Activated CD4-positive, alpha-beta memory T cell treated with anti-CD3 and anti-CD28 coated beads for 36 hours (primary cell): ENCODE results near the gene IQGAP2. TPM values are rescaled to one million over a fixed set of nuclear protein-coding genes. Genes with fewer than 3 reads are reported as not detected.

Experiments used
- CTCF ChIA-PET: fragments of 350-600 bp; sonication (Branson Sonifier 250); formaldehyde crosslinking; loops from one replicate; lab custom pipeline; 2021; ENCODE audit warnings: antibody characterized with exemption, inconsistent platforms; lab: Charles Lee
- POLR2A ChIA-PET: fragments of 350-600 bp; sonication (Branson Sonifier 250); formaldehyde crosslinking; loops from one replicate; lab custom pipeline; 2021; ENCODE audit warnings: antibody characterized with exemption; lab: Charles Lee
- DNase-seq: peaks from one replicate; pipeline ENCODE4 v3.0.0-alpha.2; 2020
- H3K27ac Mint-ChIP-seq: one replicate; pipeline ENCODE4 v1.8.0; 2021; ENCODE audit warnings: mixed read lengths
- H3K27me3 Mint-ChIP-seq: one replicate; pipeline ENCODE4 v1.8.0; 2021; ENCODE audit warnings: mixed read lengths
- H3K36me3 Mint-ChIP-seq: one replicate; pipeline ENCODE4 v1.8.0; 2021; ENCODE audit warnings: mixed read lengths
- H3K4me1 Mint-ChIP-seq: one replicate; pipeline ENCODE4 v1.8.0; 2021; ENCODE audit warnings: low read depth, mixed read lengths
- H3K4me3 Mint-ChIP-seq: one replicate; pipeline ENCODE4 v1.8.0; 2021; ENCODE audit warnings: mild to moderate bottlenecking, mixed read lengths
- H3K9me3 Mint-ChIP-seq: one replicate; pipeline ENCODE4 v1.8.0; 2021; ENCODE audit warnings: mixed read lengths
- intact Hi-C: fragments of 100-400 bp; cut with micrococcal nuclease; formaldehyde crosslinking; loops from one replicate; pipeline ENCODE4 v1.15.1; 2023
- total RNA-seq, 2 experiments: library from RNA; stranded (reverse); gene quantifications; one replicate each; pipeline ENCODE4 v1.2.3, GENCODE V29; 2021

IQGAP2 gene
- total RNA-seq, 2 experiments from 2014 or later = 92.7 to 93.0 TPM

DNA sequence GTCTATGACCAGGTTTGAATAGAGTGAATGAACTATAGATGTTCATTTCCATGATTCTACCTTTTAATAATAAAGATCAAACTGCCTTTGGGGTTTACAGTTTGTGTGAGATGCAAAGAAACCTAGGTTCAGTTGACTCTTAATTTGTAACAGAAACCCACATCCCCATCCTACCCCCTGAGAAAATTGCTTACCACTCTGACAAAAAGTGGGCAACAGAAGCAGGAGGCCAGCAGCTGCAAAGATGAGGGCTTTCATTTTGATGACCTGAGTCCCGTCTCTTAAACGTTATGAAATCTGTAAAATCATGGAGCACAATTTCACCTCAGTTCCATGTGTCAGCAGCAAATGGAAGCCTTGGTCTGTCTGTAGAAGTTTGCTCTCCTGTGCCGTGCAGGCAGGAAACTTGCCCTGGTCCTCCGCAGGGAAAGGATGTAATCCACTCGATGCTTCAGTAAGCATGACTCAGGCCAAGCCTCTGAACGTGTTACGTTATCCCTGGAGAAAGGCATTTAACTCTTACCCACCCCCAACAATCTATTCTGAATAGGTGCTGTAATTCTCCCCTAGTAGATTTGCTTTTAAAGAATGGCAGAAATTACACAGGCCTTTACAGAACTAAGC, 220.0 kb downstream of the IQGAP2 start, which contains the start of gene F2RL2:
TSS of gene F2RL2 (minus strand) at position 431 of the 624 bp plus-strand sequence. CDS start at position 258, 173 bp downstream.
- Mint-ChIP-seq H3K27ac (no peak within 1 kb of the TSS), H3K9me3 (no peaks in the 10 kb centered on the region), H3K36me3 (peaks cover 23% of the 10 kb centered on the region), H3K27me3 (no peaks in the 10 kb centered on the region), H3K4me1 (peaks cover 20% of the 10 kb centered on the region), H3K4me3 (no peak within 1 kb of the TSS)
- POLR2A ChIA-PET = no interaction called here
- DNase-seq = no peak
- CTCF ChIA-PET = no interaction called here
- intact Hi-C loops = no loop called here

DNA sequence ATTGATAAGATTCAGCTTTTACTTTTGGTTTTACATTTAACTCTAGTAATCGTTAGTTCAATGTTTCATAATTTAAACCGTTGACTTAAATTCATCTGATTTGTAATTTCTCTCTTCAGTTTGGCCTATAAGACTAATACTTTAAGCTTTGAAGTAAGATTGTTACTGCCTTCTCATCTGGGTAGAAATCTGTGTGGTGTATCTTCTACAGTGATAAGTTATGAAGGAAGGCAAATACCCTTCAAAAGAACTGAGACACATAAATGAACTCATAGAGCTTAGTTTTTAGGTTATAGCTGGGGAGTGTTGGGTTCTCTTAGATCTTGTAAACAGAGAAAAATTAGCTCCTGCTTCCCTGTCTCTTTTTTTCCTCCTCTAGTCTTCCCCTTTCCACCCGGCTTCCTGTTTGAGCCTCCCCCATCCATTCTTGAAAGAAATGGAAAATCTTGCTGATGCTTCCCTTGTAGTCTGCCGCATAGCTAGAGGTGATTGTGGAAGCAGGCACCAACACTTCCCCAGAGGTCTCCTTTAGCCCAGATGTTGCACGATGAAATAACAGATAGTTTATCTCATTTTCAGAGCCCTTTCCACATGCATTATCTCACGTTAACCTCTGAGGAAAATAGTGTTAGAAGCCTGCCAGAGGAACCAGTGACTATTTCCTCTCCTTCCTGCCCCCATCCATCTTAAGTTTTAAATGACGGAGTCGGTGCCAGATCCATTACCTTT, 222.2 kb downstream of the IQGAP2 start:
- H3K4me3 Mint-ChIP-seq = no peak overlapping the region
- no peak overlapping the region for H3K27ac Mint-ChIP-seq
- ChIA-PET CTCF (interaction anchor here (0.7 to 1.1 kb wide), 3 partner anchors 13 to 150 kb away, joined by 3 read pairs; no protein-coding TSS in a partner anchor), POLR2A (no interaction called here)
- peaks cover 16% of the 10 kb centered on the region for H3K4me1 Mint-ChIP-seq
- DNase-seq = no peak
- intact Hi-C loops = no loop called here
- H3K36me3 Mint-ChIP-seq = peaks cover 24% of the 10 kb centered on the region
- no peaks in the 10 kb centered on the region for H3K9me3 Mint-ChIP-seq
- no peaks in the 10 kb centered on the region for H3K27me3 Mint-ChIP-seq

GRCh38 chr5:76626738-76627137, 223.7 kb downstream of the IQGAP2 start:
- Mint-ChIP-seq H3K36me3 (peaks cover 29% of the 10 kb centered on the region), H3K27me3 (no peaks in the 10 kb centered on the region), H3K27ac (no peak overlapping the region), H3K4me3 (no peak overlapping the region), H3K9me3 (no peaks in the 10 kb centered on the region), H3K4me1 (peaks cover 16% of the 10 kb centered on the region)
- intact Hi-C loops = no loop called here
- CTCF ChIA-PET = interaction anchor here (1.1 kb wide), 1 partner anchor 9 kb away, joined by 3 read pairs; no protein-coding TSS in a partner anchor
- DNase-seq = no peak
- POLR2A ChIA-PET = no interaction called here

- ChIA-PET CTCF (interaction anchor here (0.8 to 2.3 kb wide), 6 partner anchors 8 to 460 kb away, joined by 3 to 8 read pairs (median 4); no protein-coding TSS in a partner anchor), POLR2A (no interaction called here)
- H3K4me3 Mint-ChIP-seq = no peak overlapping the region
- DNase-seq = no peak
- H3K4me1 Mint-ChIP-seq = peaks cover 8% of the 10 kb centered on the region
- peaks cover 30% of the 10 kb centered on the region for H3K36me3 Mint-ChIP-seq
- H3K27ac Mint-ChIP-seq = no peak overlapping the region
- H3K27me3 Mint-ChIP-seq = no peaks in the 10 kb centered on the region
- intact Hi-C loops = no loop called here
- H3K9me3 Mint-ChIP-seq = no peaks in the 10 kb centered on the region
These were observed 231.6 kb downstream of the IQGAP2 start for GRCh38 chr5:76634661-76635060.

- Mint-ChIP-seq H3K4me3 (no peak overlapping the region), H3K27ac (no peak overlapping the region), H3K36me3 (peaks cover 42% of the 10 kb centered on the region), H3K4me1 (peaks cover 8% of the 10 kb centered on the region), H3K27me3 (no peaks in the 10 kb centered on the region), H3K9me3 (no peaks in the 10 kb centered on the region)
- intact Hi-C loops = no loop called here
- POLR2A ChIA-PET = no interaction called here
- CTCF ChIA-PET = interaction anchor here (0.8 to 2.2 kb wide), 4 partner anchors 12 to 137 kb away, joined by 3 to 9 read pairs (median 4); no protein-coding TSS in a partner anchor
- DNase-seq = no peak
These were observed 234.4 kb downstream of the IQGAP2 start for GRCh38 chr5:76637490-76637889.

- Mint-ChIP-seq H3K27me3 (no peaks in the 10 kb centered on the region), H3K4me1 (peaks cover 6% of the 10 kb centered on the region), H3K27ac (peak overlapping the region; percentile 1), H3K36me3 (peaks cover 46% of the 10 kb centered on the region), H3K4me3 (no peak overlapping the region), H3K9me3 (no peaks in the 10 kb centered on the region)
- ChIA-PET POLR2A (no interaction called here), CTCF (interaction anchor here (0.8 to 2.2 kb wide), 5 partner anchors 21 to 235 kb away, joined by 3 to 9 read pairs (median 4); no protein-coding TSS in a partner anchor)
- no peak for DNase-seq
- intact Hi-C loops = no loop called here
These were observed 235.4 kb downstream of the IQGAP2 start for GRCh38 chr5:76638479-76638878.

GRCh38 chr5:76641514-76642120, 238.5 kb downstream of the IQGAP2 start:
- Mint-ChIP-seq H3K27me3 (no peaks in the 10 kb centered on the region), H3K36me3 (peaks cover 57% of the 10 kb centered on the region), H3K27ac (no peak overlapping the region), H3K4me3 (no peak overlapping the region), H3K4me1 (peaks cover 4% of the 10 kb centered on the region), H3K9me3 (no peaks in the 10 kb centered on the region)
- peak; percentile 77 for DNase-seq
- intact Hi-C loops = loop anchor here (1.0 to 10.0 kb wide), 3 partner anchors 40 to 239 kb away; partner anchors contain the start of gene IQGAP2
- ChIA-PET POLR2A (no interaction called here), CTCF (interaction anchor here (0.6 to 3.3 kb wide), 6 partner anchors 9 to 133 kb away, joined by 3 to 27 read pairs (median 6); no protein-coding TSS in a partner anchor)

GRCh38 chr5:76642390-76643040, 239.4 kb downstream of the IQGAP2 start:
- no peaks in the 10 kb centered on the region for H3K9me3 Mint-ChIP-seq
- H3K4me1 Mint-ChIP-seq = peaks cover 4% of the 10 kb centered on the region
- POLR2A ChIA-PET = no interaction called here
- intact Hi-C loops = loop anchor here (5.0 to 10.0 kb wide), 2 partner anchors 132 to 240 kb away; partner anchors contain the start of gene IQGAP2
- no peak overlapping the region for H3K27ac Mint-ChIP-seq
- CTCF ChIA-PET = interaction anchor here (0.6 to 4.6 kb wide), 8 partner anchors 10 to 132 kb away, joined by 3 to 27 read pairs (median 4); no protein-coding TSS in a partner anchor
- H3K4me3 Mint-ChIP-seq = no peak overlapping the region
- H3K27me3 Mint-ChIP-seq = no peaks in the 10 kb centered on the region
- no peak for DNase-seq
- peaks cover 61% of the 10 kb centered on the region for H3K36me3 Mint-ChIP-seq

- Mint-ChIP-seq H3K9me3 (peaks cover 6% of the 10 kb centered on the region), H3K4me1 (peaks cover 4% of the 10 kb centered on the region), H3K27ac (no peak overlapping the region), H3K36me3 (peaks cover 68% of the 10 kb centered on the region), H3K4me3 (no peak overlapping the region), H3K27me3 (no peaks in the 10 kb centered on the region)
- ChIA-PET CTCF (interaction anchor here (0.9 to 4.6 kb wide), 3 partner anchors 11 to 131 kb away, joined by 3 to 17 read pairs (median 3); no protein-coding TSS in a partner anchor), POLR2A (no interaction called here)
- intact Hi-C loops = loop anchor here (5.0 to 10.0 kb wide), 2 partner anchors 131 to 241 kb away; partner anchors contain the start of gene IQGAP2
- DNase-seq = no peak
These were observed 240.3 kb downstream of the IQGAP2 start for GRCh38 chr5:76643371-76643770.

DNA sequence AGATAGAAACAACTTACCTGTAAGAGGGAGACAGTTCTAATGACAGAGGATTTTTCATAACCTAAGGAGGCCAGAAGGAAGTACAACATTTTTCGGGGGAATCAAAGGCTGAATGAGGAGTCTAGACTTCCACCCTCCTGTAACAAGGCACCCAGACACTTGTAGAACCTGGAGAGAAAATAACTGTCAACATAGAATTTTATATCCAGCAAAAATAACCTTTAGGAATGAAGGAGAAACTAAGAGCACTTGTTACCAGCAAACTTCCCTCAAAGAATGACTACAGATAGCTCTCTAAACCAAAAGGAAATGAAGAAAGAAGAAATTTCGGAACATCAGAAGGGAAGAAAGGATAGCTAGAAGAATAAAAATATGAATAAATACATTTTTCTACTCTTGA, 246.1 kb downstream of the IQGAP2 start:
- intact Hi-C loops = loop anchor here (10.0 kb wide), 1 partner anchor 126 kb away; no protein-coding TSS in a partner anchor
- Mint-ChIP-seq H3K4me1 (peaks cover 5% of the 10 kb centered on the region), H3K9me3 (peaks cover 17% of the 10 kb centered on the region), H3K27me3 (no peaks in the 10 kb centered on the region), H3K27ac (no peak overlapping the region), H3K36me3 (peaks cover 60% of the 10 kb centered on the region), H3K4me3 (no peak overlapping the region)
- DNase-seq = no peak
- CTCF ChIA-PET = interaction anchor here (0.7 kb wide), 1 partner anchor 97 kb away, joined by 3 read pairs; no protein-coding TSS in a partner anchor
- POLR2A ChIA-PET = no interaction called here

- Mint-ChIP-seq H3K4me1 (peaks cover 5% of the 10 kb centered on the region), H3K36me3 (peaks cover 44% of the 10 kb centered on the region), H3K4me3 (no peak overlapping the region), H3K27ac (no peak overlapping the region), H3K27me3 (no peaks in the 10 kb centered on the region), H3K9me3 (peaks cover 14% of the 10 kb centered on the region)
- DNase-seq = no peak
- ChIA-PET CTCF (interaction anchor here (0.8 to 3.3 kb wide), 2 partner anchors 11 to 122 kb away, joined by 3 to 11 read pairs; no protein-coding TSS in a partner anchor), POLR2A (interaction anchor here (1.1 kb wide), 1 partner anchor 87 kb away, joined by 3 read pairs; no protein-coding TSS in a partner anchor)
- intact Hi-C loops = no loop called here
These were observed 249.8 kb downstream of the IQGAP2 start for GRCh38 chr5:76652809-76653414.
